Effector memory CD4-positive, alpha-beta T cell (primary cell): ENCODE results near the gene ANTXR1.

ENCODE experiments used
- DNase-seq, 3 donors: peaks; one replicate each; pipeline ENCODE4 v3.0.0-alpha.2; 2020
- H3K27ac ChIP-seq: 2 replicates; pipeline ENCODE4 v1.7.0; 2013; ENCODE audit warnings: mild to moderate bottlenecking, low read length, moderate library complexity; ENCODE audit not compliant: insufficient read depth, poor library complexity, severe bottlenecking
- H3K27me3 ChIP-seq: replicated peaks from 2 replicates; pipeline ENCODE4 v1.7.0; 2013; ENCODE audit warnings: mild to moderate bottlenecking, low read length; ENCODE audit not compliant: insufficient read depth, control insufficient read depth, poor library complexity, severe bottlenecking
- H3K36me3 ChIP-seq: 2 replicates; pipeline ENCODE4 v1.7.0; 2013; ENCODE audit warnings: mild to moderate bottlenecking, low read length, moderate library complexity; ENCODE audit not compliant: control insufficient read depth, insufficient read depth
- H3K4me1 ChIP-seq: 2 replicates; pipeline ENCODE4 v1.7.0; 2013; ENCODE audit warnings: low read length, mild to moderate bottlenecking; ENCODE audit not compliant: control insufficient read depth, insufficient read depth, poor library complexity, severe bottlenecking
- H3K4me3 ChIP-seq: 2 replicates; pipeline ENCODE4 v1.7.0; 2013; ENCODE audit warnings: low read length, low read depth, mild to moderate bottlenecking; ENCODE audit not compliant: insufficient read depth, poor library complexity, severe bottlenecking
- H3K9me3 ChIP-seq: 2 replicates; pipeline ENCODE4 v1.7.0; 2013; ENCODE audit warnings: mild to moderate bottlenecking, low read length, moderate library complexity; ENCODE audit not compliant: control insufficient read depth

ANTXR1 gene

DNA sequence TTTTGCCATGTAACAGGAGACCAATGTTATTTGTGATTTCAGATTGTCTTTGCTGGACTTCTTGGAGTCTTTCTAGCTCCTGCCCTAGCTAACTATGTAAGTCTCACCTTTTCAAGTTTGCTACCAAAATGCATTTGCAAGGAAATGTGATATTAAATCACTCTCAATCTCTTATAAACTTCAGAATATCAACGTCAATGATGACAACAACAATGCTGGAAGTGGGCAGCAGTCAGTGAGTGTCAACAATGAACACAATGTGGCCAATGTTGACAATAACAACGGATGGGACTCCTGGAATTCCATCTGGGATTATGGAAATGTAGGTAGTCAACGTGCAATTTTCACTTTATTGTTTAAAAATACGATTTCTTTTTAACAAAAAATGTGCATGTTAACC is 35.5 kb upstream of the ANTXR1 start:
- no peaks in the 10 kb centered on the region for H3K4me1 ChIP-seq
- H3K4me3 ChIP-seq: no peak overlapping the region
- H3K27me3 ChIP-seq: no peaks in the 10 kb centered on the region
- DNase-seq: no peak
- H3K36me3 ChIP-seq: no peaks in the 10 kb centered on the region
- no peaks in the 10 kb centered on the region for H3K9me3 ChIP-seq
- no peak overlapping the region for H3K27ac ChIP-seq

DNA sequence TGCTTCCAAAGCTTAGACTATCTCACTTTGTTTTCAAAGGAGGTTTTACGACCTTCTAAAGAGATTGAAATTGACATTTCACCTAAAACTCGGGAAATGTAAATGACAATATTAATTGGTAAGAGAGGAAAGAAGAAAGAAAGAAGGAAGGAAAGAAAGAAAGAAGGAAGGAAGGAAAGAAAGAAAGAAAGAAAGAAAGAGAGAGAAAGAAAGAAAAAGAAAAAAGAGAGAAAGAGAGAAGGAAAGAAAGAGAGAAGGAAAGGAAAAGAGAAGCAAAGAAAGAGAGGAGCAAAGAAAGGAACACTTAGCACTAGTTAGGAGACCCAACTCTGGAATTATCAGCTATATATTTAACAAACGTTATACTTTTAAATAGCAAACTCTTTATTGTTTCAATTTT is 34.9 kb upstream of the ANTXR1 start:
- no peaks in the 10 kb centered on the region for H3K4me1 ChIP-seq
- H3K27me3 ChIP-seq: no peaks in the 10 kb centered on the region
- H3K4me3 ChIP-seq: no peak overlapping the region
- no peaks in the 10 kb centered on the region for H3K9me3 ChIP-seq
- no peak overlapping the region for H3K27ac ChIP-seq
- H3K36me3 ChIP-seq: no peaks in the 10 kb centered on the region
- DNase-seq: no peak

DNA sequence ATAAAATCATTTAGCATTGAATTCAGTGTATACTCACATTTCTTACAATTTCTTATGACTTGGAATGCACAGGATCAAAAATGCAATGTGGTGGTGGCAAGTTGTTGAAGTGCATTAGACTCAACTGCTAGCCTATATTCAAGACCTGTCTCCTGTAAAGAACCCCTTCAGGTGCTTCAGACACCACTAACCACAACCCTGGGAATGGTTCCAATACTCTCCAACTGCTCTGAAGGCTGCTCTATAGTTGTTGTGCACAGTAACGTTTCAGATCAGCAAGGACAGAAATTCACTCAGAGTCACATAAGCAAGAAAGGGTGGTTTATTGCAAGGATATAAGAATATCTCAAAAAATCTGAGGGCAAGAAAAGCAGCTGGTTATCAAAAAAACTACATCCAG is 32.0 kb upstream of the ANTXR1 start:
- Histone ChIP-seq H3K27me3 (no peaks in the 10 kb centered on the region), H3K36me3 (no peaks in the 10 kb centered on the region), H3K4me3 (no peak overlapping the region), H3K27ac (no peak overlapping the region), H3K4me1 (no peaks in the 10 kb centered on the region), H3K9me3 (no peaks in the 10 kb centered on the region)
- no peak for DNase-seq

DNA sequence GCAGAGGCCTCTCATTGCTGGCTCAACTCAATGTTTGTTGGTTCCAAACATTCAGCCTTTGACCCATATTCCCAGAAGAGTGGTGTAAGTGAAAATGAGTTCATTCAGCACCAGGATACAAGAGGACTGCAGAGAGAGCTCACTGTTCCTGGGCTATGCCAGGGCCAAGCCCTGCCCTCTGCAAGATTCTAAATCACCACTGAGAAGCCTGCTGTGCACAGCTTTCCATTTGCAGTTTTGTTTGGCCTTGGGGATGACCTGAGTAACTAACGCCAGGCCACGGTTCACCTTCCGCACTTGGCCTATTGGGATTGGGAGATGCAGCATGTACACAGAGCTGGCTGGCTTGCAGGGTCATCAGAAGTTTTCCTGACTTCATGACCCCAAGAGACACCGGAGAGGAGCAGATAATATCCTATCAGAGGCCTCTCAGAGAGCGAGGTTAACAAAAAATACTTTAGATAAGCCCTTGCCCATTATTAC is 25.9 kb upstream of the ANTXR1 start:
- DNase-seq: no peak
- no peaks in the 10 kb centered on the region for H3K9me3 ChIP-seq
- no peaks in the 10 kb centered on the region for H3K4me1 ChIP-seq
- H3K36me3 ChIP-seq: no peaks in the 10 kb centered on the region
- H3K27me3 ChIP-seq: no peaks in the 10 kb centered on the region
- no peak overlapping the region for H3K27ac ChIP-seq
- H3K4me3 ChIP-seq: no peak overlapping the region

DNA sequence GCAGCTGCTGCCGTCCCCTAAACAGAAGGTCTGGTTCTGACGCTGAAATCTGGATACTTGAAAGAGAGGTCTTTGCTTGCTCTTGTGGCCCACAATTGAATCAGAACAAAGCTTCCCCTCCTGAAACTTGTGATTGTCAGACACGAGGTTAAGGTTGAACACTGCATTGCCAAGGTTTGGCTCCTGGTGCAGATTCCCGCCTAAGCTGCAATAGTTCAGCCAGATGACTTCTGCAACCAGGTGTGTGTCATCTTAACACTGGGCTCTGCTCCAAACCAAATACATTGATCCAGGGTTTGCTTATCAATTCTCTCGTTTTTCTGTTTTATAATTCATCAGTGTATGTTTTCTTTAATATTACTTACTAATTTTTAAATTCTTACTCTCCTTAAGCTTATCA is 23.9 kb upstream of the ANTXR1 start:
- Histone ChIP-seq H3K36me3 (no peaks in the 10 kb centered on the region), H3K9me3 (no peaks in the 10 kb centered on the region), H3K27ac (no peak overlapping the region), H3K4me3 (no peak overlapping the region), H3K27me3 (no peaks in the 10 kb centered on the region), H3K4me1 (no peaks in the 10 kb centered on the region)
- DNase-seq: no peak

DNA sequence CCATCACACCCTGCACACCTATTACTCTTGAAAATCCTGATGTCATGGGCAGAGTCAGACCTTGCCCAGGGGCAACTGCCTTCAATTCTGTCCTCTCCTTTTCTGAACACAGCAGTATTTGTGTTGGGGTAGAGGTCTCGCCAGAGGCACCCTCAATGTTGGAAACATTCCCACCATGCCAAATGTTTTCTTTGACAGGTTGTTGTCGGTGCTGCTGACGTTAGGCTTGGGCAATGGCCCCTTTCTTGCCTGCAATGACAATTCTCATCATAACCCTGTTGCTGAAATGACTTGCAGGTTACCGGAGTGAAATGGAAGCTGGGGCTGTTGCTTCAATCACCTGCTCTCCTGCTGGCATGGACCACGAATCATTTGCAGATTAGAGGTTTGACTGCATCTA is 20.6 kb upstream of the ANTXR1 start:
- Histone ChIP-seq H3K4me3 (no peak overlapping the region), H3K27ac (no peak overlapping the region), H3K27me3 (no peaks in the 10 kb centered on the region), H3K36me3 (no peaks in the 10 kb centered on the region), H3K9me3 (no peaks in the 10 kb centered on the region), H3K4me1 (no peaks in the 10 kb centered on the region)
- DNase-seq: no peak

DNA sequence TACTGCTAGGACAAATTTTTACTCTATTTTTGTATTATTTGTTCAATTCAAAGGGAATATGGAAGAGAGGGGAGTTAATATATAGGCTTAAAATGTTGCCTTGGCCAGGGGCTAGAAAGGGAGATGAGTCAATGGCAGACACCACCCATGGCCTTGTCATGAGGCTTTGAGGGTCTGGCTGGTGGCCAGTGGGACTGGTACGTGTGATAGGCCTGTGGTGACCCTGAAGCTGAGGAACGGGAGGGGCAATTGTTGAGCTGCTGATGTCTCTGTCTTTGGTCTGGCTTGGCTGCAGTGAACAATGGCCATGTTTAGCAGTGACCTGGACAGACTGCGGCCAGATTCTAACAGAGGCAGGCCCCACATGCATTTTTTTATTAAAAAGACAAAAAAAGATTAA is 20.0 kb upstream of the ANTXR1 start:
- H3K27me3 ChIP-seq: no peaks in the 10 kb centered on the region
- no peaks in the 10 kb centered on the region for H3K4me1 ChIP-seq
- H3K27ac ChIP-seq: no peak overlapping the region
- DNase-seq: no peak
- no peak overlapping the region for H3K4me3 ChIP-seq
- H3K9me3 ChIP-seq: no peaks in the 10 kb centered on the region
- H3K36me3 ChIP-seq: no peaks in the 10 kb centered on the region

DNA sequence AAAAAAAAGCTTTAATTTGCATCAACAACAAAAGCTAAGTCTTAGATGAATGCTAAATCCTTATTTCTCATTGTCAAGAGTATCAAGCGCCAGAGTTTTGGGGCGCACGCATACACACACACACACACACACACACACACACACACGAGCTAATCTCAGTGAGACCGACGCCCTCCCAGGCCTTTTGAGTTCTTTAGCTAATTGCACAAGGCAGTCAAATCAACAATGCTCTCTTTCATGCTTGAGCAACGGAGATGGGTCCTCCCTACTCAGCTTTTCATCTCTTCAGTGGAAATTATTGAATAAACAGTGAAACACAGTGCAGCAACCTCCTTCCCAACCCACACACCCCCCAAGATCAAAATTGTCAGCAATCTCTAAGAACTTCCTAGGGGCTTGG is 19.3 kb upstream of the ANTXR1 start:
- Histone ChIP-seq H3K27me3 (no peaks in the 10 kb centered on the region), H3K4me3 (no peak overlapping the region), H3K9me3 (no peaks in the 10 kb centered on the region), H3K4me1 (no peaks in the 10 kb centered on the region), H3K36me3 (no peaks in the 10 kb centered on the region), H3K27ac (no peak overlapping the region)
- DNase-seq: no peak

DNA sequence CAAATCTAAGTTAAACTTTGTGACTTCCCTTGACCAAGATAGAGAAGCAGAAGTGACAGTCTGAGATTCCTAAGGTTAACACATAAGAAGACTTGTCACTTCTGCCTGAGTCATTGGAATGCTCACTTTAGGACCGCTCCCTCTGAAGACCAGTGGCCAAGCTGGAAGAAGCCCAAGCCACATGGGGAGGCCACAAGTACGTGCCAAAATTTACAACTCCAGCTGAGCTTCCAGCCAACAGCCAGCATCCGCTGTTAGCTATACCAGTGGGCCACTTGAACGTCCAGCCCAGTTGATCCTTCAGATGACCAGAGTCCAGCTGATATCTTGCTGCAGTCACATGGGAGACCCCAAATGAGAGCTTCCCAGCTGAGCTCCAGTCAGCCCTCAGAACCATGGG is 18.1 kb upstream of the ANTXR1 start:
- H3K36me3 ChIP-seq: no peaks in the 10 kb centered on the region
- no peaks in the 10 kb centered on the region for H3K9me3 ChIP-seq
- no peak overlapping the region for H3K27ac ChIP-seq
- H3K4me1 ChIP-seq: no peaks in the 10 kb centered on the region
- no peak overlapping the region for H3K4me3 ChIP-seq
- DNase-seq: no peak
- no peaks in the 10 kb centered on the region for H3K27me3 ChIP-seq

DNA sequence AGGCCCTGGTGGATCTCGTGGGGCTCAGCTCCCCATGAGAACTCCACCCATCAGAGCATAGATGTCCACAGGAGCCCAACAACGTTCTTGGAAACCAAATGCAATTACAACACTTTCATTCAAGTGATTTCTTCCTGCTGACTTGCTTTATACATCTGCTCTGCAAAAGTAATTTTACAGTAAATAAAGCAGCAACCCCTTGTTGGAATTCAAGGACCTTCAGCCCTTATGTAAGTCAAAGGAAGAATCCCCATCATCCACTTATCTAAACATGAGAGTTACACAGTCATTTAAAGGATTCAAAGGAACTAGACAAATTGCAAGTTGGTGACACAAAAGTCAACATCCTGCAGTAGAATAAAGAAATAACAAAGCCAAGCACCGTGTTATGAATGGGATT is 17.1 kb upstream of the ANTXR1 start:
- Histone ChIP-seq H3K36me3 (no peaks in the 10 kb centered on the region), H3K4me1 (no peaks in the 10 kb centered on the region), H3K9me3 (no peaks in the 10 kb centered on the region), H3K27me3 (no peaks in the 10 kb centered on the region), H3K27ac (no peak overlapping the region), H3K4me3 (no peak overlapping the region)
- no peak for DNase-seq

DNA sequence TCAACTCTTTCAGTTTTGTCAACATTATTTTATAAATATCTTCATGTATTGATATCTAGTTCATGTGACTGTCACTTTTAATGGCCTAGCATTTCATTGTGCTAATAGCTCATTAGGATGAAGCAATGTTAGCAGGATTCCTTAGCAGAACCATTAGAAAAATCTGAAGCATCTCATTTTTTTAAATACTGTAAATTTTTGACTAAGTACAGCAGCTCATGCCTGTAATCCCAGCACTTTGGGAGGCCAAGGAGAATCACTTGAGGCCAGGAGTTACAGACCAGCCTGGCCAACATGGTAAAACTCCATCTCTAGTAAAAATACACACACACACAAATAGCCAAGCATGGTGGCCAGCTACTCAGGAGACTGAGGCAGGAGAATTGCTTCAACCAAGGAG is 15.6 kb upstream of the ANTXR1 start:
- no peaks in the 10 kb centered on the region for H3K9me3 ChIP-seq
- H3K27ac ChIP-seq: no peak overlapping the region
- no peak for DNase-seq
- no peaks in the 10 kb centered on the region for H3K36me3 ChIP-seq
- no peak overlapping the region for H3K4me3 ChIP-seq
- no peaks in the 10 kb centered on the region for H3K27me3 ChIP-seq
- H3K4me1 ChIP-seq: no peaks in the 10 kb centered on the region
